Muscle layer of duodenum (tissue), 2 donors: ENCODE results near the gene ANO2.

ENCODE experiments used
- H3K27ac ChIP-seq: one replicate; pipeline ENCODE4 v1.7.0; 2013; ENCODE audit warnings: mild to moderate bottlenecking, low read length
- H3K27me3 ChIP-seq: one replicate; pipeline ENCODE4 v1.7.0; 2013; ENCODE audit warnings: low read depth, mild to moderate bottlenecking, control low read depth, low read length
- H3K36me3 ChIP-seq, 2 donors: one replicate each; pipeline ENCODE4 v1.7.0; 2013; ENCODE audit warnings: low read length in 2 of 2, control low read depth in 1 of 2, mild to moderate bottlenecking in 1 of 2; ENCODE audit not compliant: insufficient read depth in 2 of 2, control insufficient read depth in 1 of 2
- H3K4me1 ChIP-seq, 2 donors: one replicate each; pipeline ENCODE4 v1.7.0; 2013; ENCODE audit warnings: low read length in 2 of 2, mild to moderate bottlenecking in 2 of 2, control low read depth in 1 of 2, moderate library complexity in 1 of 2; ENCODE audit not compliant: insufficient read depth in 2 of 2, control insufficient read depth in 1 of 2
- H3K4me3 ChIP-seq, 2 donors: one replicate each; pipeline ENCODE4 v1.7.0; 2013; ENCODE audit warnings: low read length in 2 of 2, low read depth in 1 of 2, mild to moderate bottlenecking in 1 of 2
- H3K9me3 ChIP-seq, 2 donors: one replicate each; pipeline ENCODE4 v1.7.0; 2013; ENCODE audit warnings: low read length in 2 of 2, control low read depth in 1 of 2, mild to moderate bottlenecking in 1 of 2; ENCODE audit not compliant: control insufficient read depth in 1 of 2
- donor health status: healthy.

The ANO2 gene

GRCh38 chr12:5881666-5882065, 63.4 kb downstream of the ANO2 start:
- no peak overlapping the region for H3K27ac ChIP-seq
- no peaks in the 10 kb centered on the region for H3K4me1 ChIP-seq
- H3K4me3 ChIP-seq = no peak overlapping the region
- H3K27me3 ChIP-seq = no peaks in the 10 kb centered on the region
- H3K9me3 ChIP-seq = no peaks in the 10 kb centered on the region
- no peaks in the 10 kb centered on the region for H3K36me3 ChIP-seq

DNA sequence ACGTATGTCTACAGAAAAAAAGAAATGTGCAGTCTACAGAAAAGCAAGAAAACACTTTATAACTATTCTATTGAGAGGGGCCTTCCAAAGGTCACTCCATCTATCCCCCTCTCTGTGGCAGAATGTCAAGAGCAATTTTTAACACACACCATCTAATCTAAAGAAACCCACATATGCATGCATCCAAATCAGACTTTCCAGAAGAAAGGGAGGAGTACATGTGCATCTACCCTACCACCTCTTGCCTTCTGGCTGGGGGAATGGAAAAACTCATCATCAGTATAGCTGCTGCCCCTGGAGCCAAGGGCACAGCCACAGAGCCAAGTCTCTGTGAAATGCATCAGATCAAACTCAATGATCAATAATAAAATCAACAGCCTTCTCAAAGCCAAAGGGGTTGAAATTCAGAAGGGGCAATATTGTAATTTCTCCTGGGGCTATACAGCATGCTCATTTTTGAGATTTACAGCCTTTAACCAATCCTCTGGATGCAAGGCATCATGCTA, 63.9 kb downstream of the ANO2 start:
- Histone ChIP-seq H3K27ac (no peak overlapping the region), H3K4me1 (no peaks in the 10 kb centered on the region), H3K36me3 (no peaks in the 10 kb centered on the region), H3K27me3 (no peaks in the 10 kb centered on the region), H3K4me3 (no peak overlapping the region), H3K9me3 (no peaks in the 10 kb centered on the region)

- Histone ChIP-seq H3K9me3 (no peaks in the 10 kb centered on the region), H3K36me3 (no peaks in the 10 kb centered on the region), H3K4me1 (no peaks in the 10 kb centered on the region), H3K27ac (no peak overlapping the region), H3K27me3 (no peaks in the 10 kb centered on the region), H3K4me3 (no peak overlapping the region)
Measured at GRCh38 chr12:5875851-5876250, 69.2 kb downstream of the ANO2 start.

DNA sequence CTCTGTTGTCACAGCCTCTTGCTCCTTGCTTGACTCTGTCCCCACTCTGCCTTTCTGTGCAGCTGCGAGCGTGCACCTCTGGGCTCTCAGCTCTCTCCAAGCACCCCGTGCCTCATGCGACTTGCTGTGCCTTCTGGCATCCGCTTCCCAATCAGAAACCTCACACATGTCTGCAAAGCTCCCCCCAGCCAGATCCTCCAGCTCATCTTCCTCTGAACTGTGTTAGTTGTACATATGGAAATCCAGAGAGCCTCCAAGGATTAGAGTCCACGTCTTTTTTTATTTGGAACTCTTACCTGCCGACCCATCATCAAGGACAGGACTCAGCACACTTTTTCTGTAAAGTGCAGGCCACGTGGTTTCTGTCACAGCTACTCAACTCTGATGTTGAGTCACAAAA, 70.5 kb downstream of the ANO2 start:
- Histone ChIP-seq H3K27ac (no peak overlapping the region), H3K36me3 (no peaks in the 10 kb centered on the region)

DNA sequence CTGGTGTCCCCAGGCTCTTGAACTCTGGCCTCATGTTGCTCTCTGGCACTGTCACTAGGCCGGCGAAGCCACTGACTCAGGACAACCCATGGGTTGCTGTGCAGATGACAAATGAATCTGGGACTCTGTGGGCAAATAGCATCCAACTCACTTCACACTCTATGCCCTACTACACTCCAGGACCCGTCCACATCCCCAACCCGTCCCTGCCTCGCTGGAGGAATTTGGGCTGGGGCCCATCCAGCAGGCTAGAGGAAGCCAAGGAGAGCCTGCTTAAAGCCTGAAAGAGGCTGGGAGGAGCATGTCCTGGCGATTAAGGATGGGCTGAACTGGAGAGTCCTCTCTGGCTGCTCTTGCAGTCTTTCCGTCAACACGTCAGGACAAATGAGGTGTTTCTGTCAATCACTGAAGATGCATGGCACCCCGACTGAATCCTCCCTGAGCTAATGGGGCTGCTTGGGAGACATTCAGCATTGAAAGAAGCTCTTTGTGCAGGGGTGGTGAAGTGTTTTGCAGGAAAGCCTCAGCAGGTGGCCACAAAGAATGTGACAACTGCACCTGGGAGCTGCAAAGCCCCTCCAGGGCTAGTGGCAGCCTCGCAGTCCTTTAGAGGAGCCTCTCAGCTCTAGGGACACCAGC, 71.7 kb downstream of the ANO2 start:
- H3K4me3 ChIP-seq = no peak overlapping the region
- peaks cover 0 to 3% of the 10 kb centered on the region in 2 donors for H3K4me1 ChIP-seq
- H3K27ac ChIP-seq = no peak overlapping the region
- H3K36me3 ChIP-seq = no peaks in the 10 kb centered on the region
- no peaks in the 10 kb centered on the region for H3K27me3 ChIP-seq
- H3K9me3 ChIP-seq = no peaks in the 10 kb centered on the region

More for the DNA sequence above, 70.5 kb downstream of the ANO2 start:
- H3K4me3 ChIP-seq = no peak overlapping the region
- no peaks in the 10 kb centered on the region for H3K4me1 ChIP-seq
- H3K9me3 ChIP-seq = no peaks in the 10 kb centered on the region
- no peaks in the 10 kb centered on the region for H3K27me3 ChIP-seq

DNA sequence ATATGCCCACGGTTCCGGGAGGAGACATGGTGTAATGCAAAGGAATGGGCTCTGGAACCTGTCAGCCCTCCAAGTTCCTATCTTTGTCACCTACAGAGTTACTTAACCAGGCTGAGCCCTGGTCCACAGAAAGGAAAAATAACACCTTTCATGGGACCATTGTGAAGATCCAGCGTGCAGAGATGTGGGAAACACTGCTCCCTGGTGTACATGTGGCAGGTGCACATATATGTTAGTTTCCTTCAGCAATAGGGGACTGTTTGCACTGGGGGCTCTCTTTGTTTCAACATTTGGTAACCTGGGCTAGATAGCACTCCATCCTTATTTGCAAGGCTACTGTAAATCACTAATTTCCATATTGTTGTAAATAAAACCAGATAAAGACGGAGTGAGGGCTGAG, 72.3 kb downstream of the ANO2 start:
- no peaks in the 10 kb centered on the region for H3K27me3 ChIP-seq
- peaks cover 0 to 3% of the 10 kb centered on the region in 2 donors for H3K4me1 ChIP-seq
- no peak overlapping the region for H3K4me3 ChIP-seq
- H3K36me3 ChIP-seq = no peaks in the 10 kb centered on the region
- H3K9me3 ChIP-seq = no peaks in the 10 kb centered on the region
- no peak overlapping the region for H3K27ac ChIP-seq

- Histone ChIP-seq H3K4me1 (peaks cover 0 to 3% of the 10 kb centered on the region in 2 donors), H3K27ac (no peak overlapping the region), H3K36me3 (no peaks in the 10 kb centered on the region), H3K9me3 (no peaks in the 10 kb centered on the region), H3K27me3 (no peaks in the 10 kb centered on the region), H3K4me3 (no peak overlapping the region)
Measured at GRCh38 chr12:5871741-5872140, 73.3 kb downstream of the ANO2 start.

DNA sequence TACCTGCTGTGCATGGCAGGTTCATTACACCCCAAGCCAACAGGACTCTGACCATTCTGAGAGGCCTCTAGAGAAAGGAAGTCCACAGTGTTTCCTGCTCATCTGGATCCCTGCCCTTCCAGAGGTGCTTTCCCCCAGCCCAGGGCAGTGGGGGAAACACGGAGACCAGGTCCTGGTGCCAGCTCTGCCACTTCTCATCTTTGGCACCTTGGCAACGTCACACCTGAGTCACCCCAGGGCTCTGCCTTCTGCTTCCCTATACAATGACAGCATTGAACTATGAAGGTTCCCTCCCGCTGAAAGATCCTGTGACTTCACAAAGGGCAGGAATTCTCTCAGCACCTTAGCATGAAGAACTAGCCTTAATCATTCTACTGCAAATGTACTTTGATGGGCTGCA, 74.9 kb downstream of the ANO2 start:
- H3K36me3 ChIP-seq = no peaks in the 10 kb centered on the region
- H3K27me3 ChIP-seq = no peaks in the 10 kb centered on the region
- H3K4me1 ChIP-seq = peaks cover 0 to 3% of the 10 kb centered on the region in 2 donors
- no peak overlapping the region for H3K27ac ChIP-seq
- no peak overlapping the region for H3K4me3 ChIP-seq
- no peaks in the 10 kb centered on the region for H3K9me3 ChIP-seq

DNA sequence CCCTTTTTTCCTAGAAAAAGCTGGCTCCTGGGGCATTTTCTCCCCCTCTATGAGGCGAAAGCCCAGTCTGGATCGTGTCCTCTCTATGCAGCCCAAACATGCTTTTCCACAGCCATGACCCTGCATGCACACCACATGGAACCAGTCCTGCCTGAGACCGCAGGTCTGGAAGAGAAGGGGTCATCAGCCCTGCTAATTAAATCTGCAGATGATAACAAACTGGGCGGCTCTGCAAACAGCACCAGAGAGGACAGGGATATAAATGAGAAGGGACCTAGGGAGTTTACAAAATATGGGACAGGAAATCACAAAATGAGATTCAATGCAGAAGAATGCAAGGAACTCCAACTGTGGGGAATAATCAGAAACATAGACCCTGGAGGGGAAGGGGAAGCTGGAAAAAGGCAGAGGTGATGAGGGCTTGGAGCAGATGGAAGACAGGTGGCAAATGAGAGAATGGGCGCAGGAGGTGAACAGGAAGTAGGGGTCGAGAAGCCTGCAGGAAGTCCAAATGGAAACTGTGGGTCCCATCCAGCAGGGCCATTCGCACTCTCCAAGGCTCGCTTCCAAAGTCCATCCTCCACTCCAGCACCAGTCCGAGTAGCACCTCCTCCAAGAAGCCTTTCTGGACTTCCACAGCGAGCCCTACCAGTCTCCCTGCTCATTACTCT, 76.3 kb downstream of the ANO2 start:
- Histone ChIP-seq H3K27ac (no peak overlapping the region), H3K4me1 (peaks cover 0 to 3% of the 10 kb centered on the region in 2 donors), H3K9me3 (no peaks in the 10 kb centered on the region), H3K27me3 (no peaks in the 10 kb centered on the region), H3K4me3 (no peak overlapping the region), H3K36me3 (no peaks in the 10 kb centered on the region)

DNA sequence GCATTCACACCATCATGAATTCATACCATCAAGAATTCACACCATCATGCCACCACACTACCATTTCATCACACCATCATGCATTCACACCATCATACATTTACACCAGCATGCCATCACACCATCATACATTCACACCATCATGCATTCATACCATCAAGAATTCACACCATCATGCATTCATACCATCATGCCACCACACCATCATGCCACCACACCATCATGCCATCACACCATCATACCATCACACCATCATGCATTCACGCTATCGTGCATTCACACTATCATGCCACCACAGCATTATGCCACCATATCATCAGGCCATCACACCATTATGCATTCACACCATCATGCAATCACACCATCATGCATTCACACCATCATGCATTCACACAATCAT, 79.7 kb downstream of the ANO2 start:
- Histone ChIP-seq H3K36me3 (no peaks in the 10 kb centered on the region), H3K4me3 (no peak overlapping the region), H3K27ac (no peak overlapping the region), H3K27me3 (no peaks in the 10 kb centered on the region), H3K4me1 (peaks cover 0 to 3% of the 10 kb centered on the region in 2 donors), H3K9me3 (no peaks in the 10 kb centered on the region)

- H3K4me3 ChIP-seq = no peak overlapping the region
- peaks cover 0 to 3% of the 10 kb centered on the region in 2 donors for H3K4me1 ChIP-seq
- no peaks in the 10 kb centered on the region for H3K27me3 ChIP-seq
- no peak overlapping the region for H3K27ac ChIP-seq
- no peaks in the 10 kb centered on the region for H3K9me3 ChIP-seq
- H3K36me3 ChIP-seq = no peaks in the 10 kb centered on the region
Measured at GRCh38 chr12:5864972-5865371, 80.1 kb downstream of the ANO2 start.
